Measurements from ENCODE around the gene MIDN. TPM values are rescaled to one million over a fixed set of nuclear protein-coding genes. Genes with fewer than 3 reads are reported as not detected.

The MIDN gene
- total RNA-seq, 2 donors from 2014 or later, result 76.5 to 86.3 TPM

GRCh38 chr19:1253514-1254080, 5.2 kb downstream of the MIDN start:
- DNase-seq (ENCODE audit: low spot score), result no peak
- intact Hi-C loops (cut with DNase I), result no loop called here

DNA sequence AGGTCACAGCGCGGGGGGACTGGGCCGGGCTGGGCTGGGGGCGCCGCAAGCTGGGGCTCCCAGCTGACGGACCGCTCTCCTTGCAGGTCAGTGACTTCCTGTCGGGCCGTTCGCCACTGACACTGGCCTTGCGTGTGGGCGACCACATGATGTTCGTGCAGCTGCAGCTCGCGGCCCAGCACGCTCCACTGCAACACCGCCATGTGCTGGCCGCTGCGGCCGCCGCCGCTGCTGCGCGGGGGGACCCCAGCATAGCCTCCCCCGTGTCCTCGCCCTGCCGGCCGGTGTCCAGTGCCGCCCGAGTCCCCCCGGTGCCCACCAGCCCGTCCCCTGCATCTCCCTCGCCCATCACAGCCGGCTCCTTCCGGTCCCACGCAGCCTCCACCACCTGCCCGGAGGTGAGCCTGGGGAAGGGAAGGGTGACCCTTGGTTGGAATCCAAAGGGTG, 5.7 kb downstream of the MIDN start:
- no peak for DNase-seq (ENCODE audit: low spot score)
- intact Hi-C loops (cut with DNase I), result no loop called here

- no peak for DNase-seq (ENCODE audit: low spot score)
- intact Hi-C loops (cut with DNase I), result no loop called here
These were observed 6.3 kb downstream of the MIDN start for GRCh38 chr19:1254530-1255185.

DNA sequence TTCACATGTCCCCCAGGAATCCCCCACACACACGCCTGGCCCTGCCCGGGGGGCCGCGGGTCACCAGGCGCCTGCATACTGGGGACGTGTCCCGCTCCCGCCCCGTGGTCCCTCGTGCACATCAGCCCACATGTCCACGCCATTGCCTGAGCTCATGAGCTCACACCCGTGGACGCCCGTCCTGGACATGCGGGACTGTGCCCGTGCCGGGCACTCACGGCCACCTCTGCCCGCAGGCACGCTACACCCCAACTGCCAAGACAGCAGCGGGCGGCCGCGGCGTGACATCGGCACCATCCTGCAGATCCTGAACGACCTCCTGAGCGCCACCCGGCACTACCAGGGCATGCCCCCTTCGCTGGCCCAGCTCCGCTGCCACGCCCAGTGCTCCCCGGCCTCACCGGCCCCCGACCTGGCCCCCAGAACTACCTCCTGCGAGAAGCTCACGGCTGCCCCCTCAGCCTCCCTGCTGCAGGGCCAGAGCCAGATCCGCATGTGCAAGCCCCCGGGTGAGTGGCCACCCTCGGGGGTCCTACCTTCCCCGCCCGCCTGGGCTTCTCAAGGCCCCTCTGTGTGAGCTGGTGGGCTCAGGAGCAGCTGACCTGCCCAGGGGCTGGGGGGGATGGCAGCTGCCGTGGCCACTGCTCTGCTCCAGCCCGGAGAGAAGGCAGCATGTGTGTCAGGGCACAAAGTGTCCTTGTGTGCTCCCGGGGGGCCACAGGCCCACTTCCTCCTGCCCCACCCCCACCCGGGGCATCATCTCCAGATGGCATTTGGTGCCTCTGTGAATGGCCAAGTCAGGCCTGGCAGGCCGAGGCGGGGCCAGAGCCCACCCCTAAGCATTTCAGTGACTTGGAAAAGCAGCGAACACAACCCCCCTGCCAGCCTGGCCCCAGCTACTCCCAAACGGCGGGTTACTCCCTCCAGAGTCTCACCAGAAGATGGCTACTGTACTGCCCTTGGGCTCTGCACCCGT, 7.1 kb downstream of the MIDN start:
- no peak for DNase-seq (ENCODE audit: low spot score)
- intact Hi-C loops (cut with DNase I), result no loop called here

DNA sequence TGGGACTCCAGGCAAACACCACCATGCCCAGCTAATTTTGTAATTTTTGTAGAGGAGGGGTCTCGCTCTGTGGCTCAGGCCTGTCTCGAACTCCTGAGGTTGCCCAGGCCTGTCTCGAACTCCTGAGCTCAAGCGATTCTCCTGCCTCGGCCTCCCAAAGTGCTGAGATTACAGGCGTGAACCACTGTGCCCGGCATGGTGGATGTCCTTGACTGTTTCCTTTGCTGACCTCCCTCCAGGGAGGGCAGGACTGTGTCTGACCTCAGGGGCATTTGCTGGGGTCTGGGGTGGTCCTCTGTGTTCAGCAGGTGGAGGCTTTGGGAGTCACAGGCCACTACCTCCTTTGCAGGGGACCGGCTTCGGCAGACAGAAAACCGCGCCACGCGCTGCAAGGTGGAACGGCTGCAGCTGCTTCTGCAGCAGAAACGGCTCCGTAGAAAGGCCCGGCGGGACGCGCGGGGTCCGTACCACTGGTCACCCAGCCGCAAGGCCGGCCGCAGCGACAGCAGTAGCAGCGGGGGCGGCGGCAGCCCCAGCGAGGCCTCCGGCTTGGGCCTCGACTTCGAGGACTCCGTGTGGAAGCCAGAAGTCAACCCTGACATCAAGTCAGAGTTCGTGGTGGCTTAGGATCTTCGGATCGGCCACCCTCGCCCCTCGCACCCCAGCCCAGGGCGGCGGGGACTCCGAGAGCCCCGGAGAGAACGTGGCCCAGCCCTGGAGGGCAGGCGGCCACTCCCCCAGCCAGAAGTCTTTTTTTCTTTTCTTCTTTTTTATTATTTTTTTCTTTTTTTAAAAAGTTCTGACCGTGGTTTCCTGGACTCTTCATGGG, 8.5 kb downstream of the MIDN start:
- intact Hi-C loops (cut with DNase I), result no loop called here
- DNase-seq (ENCODE audit: low spot score), result no peak

DNA sequence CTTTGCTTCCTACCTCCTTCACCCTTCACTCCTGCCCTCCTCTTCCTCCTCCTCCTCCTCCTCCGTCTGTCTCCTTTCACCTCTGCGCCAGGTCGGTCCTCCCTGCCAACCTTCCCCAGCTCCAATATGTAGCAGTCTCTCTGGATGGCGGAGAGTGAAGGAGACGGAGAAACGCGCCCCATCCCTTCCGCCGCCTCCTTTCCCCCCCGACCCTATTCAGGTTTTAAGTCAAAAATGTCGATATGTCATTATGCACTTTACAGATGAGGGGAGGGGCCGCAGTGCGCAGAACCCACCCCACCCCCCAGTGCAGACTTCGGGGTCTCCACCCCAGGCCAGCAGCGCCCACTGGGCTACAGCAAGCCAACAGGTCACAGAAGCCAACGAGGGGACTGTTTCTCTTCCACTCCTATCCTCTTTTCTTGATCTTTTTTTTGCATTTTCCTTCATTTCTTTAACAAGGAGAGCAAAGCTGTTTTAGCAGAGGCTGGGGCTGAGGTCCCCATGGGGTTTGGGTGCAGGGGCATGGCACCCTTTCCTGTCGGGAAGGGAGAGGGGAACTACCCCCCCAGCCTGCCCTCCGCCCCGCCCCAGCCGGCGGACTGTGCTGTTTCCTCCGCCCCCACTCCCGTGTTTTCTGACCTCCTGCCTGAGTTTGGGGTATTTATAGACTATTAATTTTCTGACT, 9.2 kb downstream of the MIDN start:
- intact Hi-C loops (cut with DNase I), result no loop called here

DNA sequence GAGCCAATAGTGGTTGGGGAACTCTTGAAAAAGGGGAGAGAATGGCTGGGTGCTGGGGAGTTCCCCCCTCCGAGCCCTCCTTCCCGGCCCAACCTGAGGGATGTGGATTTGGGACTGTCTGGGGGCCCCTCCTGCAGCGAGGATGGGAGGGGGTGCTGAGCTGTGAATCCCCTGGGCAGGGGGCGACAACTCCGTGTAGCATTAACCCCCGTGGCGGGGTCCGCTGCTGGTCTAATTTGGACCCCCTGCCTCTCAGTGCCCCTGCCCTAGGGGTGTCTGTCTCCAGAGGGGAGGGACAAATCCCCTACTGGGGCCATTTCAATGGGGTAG, 9.7 kb downstream of the MIDN start:
- intact Hi-C loops (cut with DNase I), result no loop called here
- no peak for DNase-seq (ENCODE audit: low spot score)

More for the DNA sequence above, 9.2 kb downstream of the MIDN start:
- no peak for DNase-seq (ENCODE audit: low spot score)

- intact Hi-C loops (cut with DNase I), result no loop called here
- no peak for DNase-seq (ENCODE audit: low spot score)
These were observed 10.4 kb downstream of the MIDN start for GRCh38 chr19:1258707-1259205.

GRCh38 chr19:1259206-1259875, 11.0 kb downstream of the MIDN start:
- intact Hi-C loops (cut with DNase I), result no loop called here
- DNase-seq (ENCODE audit: low spot score), result peak; percentile 95

DNA sequence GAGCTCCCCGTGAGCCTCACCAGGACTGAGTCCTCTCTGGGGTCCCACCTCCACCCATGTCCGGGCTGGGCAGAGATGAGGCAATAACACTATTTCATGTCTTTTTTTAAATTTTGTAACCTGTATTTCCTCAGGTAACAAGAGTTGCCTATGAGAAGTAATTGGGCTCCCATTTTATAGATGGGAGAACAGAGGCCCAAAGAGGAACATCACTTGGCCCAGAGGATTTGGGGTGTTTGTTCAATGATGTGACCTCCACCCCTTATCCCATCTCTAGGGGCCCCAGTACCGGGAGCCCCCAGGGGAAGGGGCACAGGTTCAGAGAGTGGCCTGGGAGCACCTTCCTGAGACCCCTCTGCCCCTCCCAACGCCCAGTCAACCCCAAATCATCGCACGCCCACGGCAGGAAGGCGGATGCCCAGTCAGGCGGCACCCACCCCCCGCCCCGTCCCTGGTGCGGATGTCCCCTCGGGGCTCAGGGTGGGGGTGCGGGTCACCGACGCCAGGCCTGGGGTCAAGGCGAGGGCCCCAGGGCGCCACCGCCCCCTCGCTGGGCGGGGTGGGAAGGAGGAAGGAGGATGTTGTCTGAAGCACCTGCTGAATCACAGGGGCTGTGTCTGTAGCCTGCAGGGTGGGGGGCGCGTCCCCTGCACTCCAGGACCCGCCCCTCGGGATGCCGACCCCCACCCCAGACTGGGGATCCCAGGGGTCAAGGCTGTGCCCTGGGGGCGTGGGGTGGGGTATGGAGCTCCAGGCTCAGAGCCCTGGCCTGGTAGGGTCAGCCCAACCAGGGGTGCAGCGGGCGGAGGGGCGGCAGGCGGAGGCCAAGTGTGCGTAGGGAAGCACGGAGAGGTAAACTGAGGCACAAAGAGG, 11.7 kb downstream of the MIDN start:
- intact Hi-C loops (cut with DNase I), result no loop called here
- no peak for DNase-seq (ENCODE audit: low spot score)

DNA sequence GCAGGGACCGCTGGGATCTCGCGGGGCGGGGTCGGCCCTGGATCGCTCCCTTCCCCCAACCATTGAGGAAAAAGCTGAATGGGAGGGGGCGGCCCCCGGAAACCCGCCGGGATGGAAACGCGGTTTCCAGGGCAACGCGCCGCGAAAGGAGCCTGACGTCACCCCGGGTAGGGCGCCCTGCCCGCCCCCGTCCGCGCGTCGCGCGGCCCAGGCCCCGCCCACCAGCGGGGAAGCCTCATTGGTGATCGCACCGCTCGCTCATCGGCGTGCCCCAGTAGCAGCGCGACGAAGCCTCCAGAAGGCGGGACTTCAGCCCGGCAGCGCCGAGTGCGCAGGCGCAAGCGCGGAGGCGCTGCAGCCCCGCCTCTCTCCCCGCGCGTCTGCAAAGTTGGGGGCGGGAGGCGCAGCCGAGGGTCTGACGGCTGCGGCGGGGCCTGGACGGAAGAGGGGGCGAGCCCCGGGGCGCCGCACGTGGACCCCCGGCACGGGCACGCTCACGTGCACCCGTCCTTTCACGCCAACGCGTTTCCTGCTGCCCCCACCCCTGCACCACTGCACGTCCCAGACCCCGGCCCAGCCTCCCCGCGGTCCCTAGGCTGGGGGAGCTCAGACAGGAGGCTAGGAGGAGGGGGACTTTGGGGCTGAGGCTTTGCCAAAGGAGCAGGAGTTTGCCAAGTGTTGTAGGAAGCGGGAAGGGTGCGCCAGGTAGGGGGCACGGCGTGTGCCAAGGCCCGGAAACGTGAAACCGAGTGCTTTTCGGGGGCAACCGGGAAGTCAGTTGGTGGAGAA, 12.6 kb downstream of the MIDN start:
- intact Hi-C loops (cut with DNase I), result no loop called here
- peak; percentile 99 for DNase-seq (ENCODE audit: low spot score)

DNA sequence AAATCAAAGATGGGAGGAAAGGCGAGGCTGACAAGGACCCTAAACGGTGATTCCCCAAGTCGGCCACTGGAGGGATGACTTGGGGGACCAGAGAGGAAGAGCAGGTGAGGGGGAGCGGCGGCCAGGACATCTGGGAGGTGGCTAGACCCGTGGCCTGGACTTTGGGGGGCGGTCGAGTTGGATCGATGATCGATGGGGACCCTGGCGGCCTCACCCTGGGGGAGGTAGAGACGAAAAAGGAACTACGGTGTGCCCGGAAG, 13.1 kb downstream of the MIDN start:
- intact Hi-C loops (cut with DNase I), result no loop called here
- no peak for DNase-seq (ENCODE audit: low spot score)

- intact Hi-C loops (cut with DNase I), result no loop called here
- no peak for DNase-seq (ENCODE audit: low spot score)
These were observed 13.6 kb downstream of the MIDN start for GRCh38 chr19:1261798-1262622.

- intact Hi-C loops (cut with DNase I), result no loop called here
- DNase-seq (ENCODE audit: low spot score), result no peak
These were observed 14.3 kb downstream of the MIDN start for GRCh38 chr19:1262623-1263123.

DNA sequence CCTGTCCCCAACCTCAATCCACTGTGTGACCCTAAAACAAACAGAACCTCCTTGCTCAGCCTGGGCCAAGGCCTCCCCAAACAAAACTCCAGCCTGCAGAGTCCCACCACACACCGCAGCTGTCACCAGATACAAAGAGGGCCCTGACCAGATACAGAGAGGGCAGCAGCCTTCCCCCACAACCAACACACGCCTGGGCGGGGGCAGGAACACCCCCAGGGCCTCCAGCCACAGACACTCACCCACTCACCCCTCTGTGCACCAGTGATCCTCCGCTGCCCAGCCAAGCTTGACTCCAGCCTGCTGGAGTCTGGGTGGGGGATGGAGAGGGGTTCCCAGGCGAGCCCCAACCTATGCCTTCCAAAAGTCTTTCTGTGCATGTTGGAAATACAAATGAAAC, 14.8 kb downstream of the MIDN start:
- DNase-seq (ENCODE audit: low spot score), result no peak
- intact Hi-C loops (cut with DNase I), result no loop called here

Measured in posterior vena cava (tissue), 2 donors.